ENCODE measurements around the gene CAMK2D. TPM values are rescaled to one million over a fixed set of nuclear protein-coding genes. Genes with fewer than 3 reads are reported as not detected.
"Not testable (repeated sequence)": the region's sequence is repeated elsewhere in the genome, so short reads cannot be mapped to it uniquely, and the experiment has no call there.

Gene CAMK2D
- total and polyA plus RNA-seq, 2 experiments from 2014 or later: 4.9 to 14.6 TPM

DNA sequence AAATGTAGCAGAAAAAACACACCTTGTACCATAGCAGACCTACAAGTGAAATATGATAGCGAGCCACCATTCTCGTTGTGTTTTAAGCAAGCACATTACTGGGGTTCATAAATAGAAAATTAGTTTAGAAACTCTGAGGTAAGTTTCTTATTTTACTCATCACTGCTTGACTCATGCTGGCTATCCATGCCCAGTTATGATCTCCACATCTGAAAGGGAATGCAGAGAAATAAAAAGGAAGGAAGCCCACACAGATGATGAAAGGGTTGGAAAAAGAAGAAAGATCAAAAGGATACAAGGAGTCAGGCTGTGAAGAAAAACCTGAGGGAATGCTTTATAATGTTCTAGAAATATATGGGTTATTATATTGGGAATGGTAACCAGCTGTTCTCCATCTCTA, 54.5 kb downstream of the CAMK2D start:
- no peaks in the 10 kb centered on the region for H3K79me2 ChIP-seq (replicated peaks; ENCODE audit: insufficient read depth)
- H3K36me3 ChIP-seq (ENCODE audit: insufficient read depth): no peaks in the 10 kb centered on the region; the same call in 1 of the 2 replicates
- no peak for DNase-seq (ENCODE audit: low spot score)
- H2AFZ ChIP-seq: no peak overlapping the region
- no peaks in the 10 kb centered on the region for H4K20me1 ChIP-seq (replicated peaks; ENCODE audit: insufficient read depth)
- Mint-ChIP-seq H3K36me3 (ENCODE audit: low read depth) (no peaks in the 10 kb centered on the region), H3K27me3 (ENCODE audit: insufficient read depth, low read depth, poor library complexity) (no peaks in the 10 kb centered on the region), H3K4me1 (peaks cover 4% of the 10 kb centered on the region; the same call in 1 of the 3 replicates), H3K4me3 (no peak overlapping the region), H3K9me3 (no peaks in the 10 kb centered on the region), H3K27ac (no peak overlapping the region)
- no peak overlapping the region for H3K27ac ChIP-seq (ENCODE audit: low read depth)
- no peaks in the 10 kb centered on the region for H3K9me2 ChIP-seq (ENCODE audit: insufficient read depth)
- TF ChIP-seq POLR2AphosphoS5 (IDR thresholded peaks at IDR 0.05; ENCODE audit: low read depth): no peak
- TF ChIP-seq, protein P1, sequence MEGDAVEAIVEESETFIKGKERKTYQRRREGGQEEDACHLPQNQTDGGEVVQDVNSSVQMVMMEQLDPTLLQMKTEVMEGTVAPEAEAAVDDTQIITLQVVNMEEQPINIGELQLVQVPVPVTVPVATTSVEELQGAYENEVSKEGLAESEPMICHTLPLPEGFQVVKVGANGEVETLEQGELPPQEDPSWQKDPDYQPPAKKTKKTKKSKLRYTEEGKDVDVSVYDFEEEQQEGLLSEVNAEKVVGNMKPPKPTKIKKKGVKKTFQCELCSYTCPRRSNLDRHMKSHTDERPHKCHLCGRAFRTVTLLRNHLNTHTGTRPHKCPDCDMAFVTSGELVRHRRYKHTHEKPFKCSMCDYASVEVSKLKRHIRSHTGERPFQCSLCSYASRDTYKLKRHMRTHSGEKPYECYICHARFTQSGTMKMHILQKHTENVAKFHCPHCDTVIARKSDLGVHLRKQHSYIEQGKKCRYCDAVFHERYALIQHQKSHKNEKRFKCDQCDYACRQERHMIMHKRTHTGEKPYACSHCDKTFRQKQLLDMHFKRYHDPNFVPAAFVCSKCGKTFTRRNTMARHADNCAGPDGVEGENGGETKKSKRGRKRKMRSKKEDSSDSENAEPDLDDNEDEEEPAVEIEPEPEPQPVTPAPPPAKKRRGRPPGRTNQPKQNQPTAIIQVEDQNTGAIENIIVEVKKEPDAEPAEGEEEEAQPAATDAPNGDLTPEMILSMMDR (conservative IDR thresholded peaks at IDR 0.05; ENCODE audit: low read depth in 2 of 2): no peak
- no peak for TF ChIP-seq STAT1 (IDR thresholded peaks at IDR 0.05; ENCODE audit: unreplicated experiment)
- TF ChIP-seq, protein P2, sequence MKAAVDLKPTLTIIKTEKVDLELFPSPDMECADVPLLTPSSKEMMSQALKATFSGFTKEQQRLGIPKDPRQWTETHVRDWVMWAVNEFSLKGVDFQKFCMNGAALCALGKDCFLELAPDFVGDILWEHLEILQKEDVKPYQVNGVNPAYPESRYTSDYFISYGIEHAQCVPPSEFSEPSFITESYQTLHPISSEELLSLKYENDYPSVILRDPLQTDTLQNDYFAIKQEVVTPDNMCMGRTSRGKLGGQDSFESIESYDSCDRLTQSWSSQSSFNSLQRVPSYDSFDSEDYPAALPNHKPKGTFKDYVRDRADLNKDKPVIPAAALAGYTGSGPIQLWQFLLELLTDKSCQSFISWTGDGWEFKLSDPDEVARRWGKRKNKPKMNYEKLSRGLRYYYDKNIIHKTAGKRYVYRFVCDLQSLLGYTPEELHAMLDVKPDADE (IDR thresholded peaks at IDR 0.05): no peak
- TF ChIP-seq ZNF114 (CRISPR knock-in tag; IDR thresholded peaks at IDR 0.05): no peak
- TF ChIP-seq, protein P3, sequence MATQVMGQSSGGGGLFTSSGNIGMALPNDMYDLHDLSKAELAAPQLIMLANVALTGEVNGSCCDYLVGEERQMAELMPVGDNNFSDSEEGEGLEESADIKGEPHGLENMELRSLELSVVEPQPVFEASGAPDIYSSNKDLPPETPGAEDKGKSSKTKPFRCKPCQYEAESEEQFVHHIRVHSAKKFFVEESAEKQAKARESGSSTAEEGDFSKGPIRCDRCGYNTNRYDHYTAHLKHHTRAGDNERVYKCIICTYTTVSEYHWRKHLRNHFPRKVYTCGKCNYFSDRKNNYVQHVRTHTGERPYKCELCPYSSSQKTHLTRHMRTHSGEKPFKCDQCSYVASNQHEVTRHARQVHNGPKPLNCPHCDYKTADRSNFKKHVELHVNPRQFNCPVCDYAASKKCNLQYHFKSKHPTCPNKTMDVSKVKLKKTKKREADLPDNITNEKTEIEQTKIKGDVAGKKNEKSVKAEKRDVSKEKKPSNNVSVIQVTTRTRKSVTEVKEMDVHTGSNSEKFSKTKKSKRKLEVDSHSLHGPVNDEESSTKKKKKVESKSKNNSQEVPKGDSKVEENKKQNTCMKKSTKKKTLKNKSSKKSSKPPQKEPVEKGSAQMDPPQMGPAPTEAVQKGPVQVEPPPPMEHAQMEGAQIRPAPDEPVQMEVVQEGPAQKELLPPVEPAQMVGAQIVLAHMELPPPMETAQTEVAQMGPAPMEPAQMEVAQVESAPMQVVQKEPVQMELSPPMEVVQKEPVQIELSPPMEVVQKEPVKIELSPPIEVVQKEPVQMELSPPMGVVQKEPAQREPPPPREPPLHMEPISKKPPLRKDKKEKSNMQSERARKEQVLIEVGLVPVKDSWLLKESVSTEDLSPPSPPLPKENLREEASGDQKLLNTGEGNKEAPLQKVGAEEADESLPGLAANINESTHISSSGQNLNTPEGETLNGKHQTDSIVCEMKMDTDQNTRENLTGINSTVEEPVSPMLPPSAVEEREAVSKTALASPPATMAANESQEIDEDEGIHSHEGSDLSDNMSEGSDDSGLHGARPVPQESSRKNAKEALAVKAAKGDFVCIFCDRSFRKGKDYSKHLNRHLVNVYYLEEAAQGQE (IDR thresholded peaks at IDR 0.05; ENCODE audit: unreplicated experiment): no peak
- no peak for TF ChIP-seq JUNB (IDR thresholded peaks at IDR 0.05; ENCODE audit: unreplicated experiment)
- TF ChIP-seq ZNF331 (CRISPR knock-in tag; IDR thresholded peaks at IDR 0.05; ENCODE audit: low read depth): no peak
- no peak for TF ChIP-seq EZH2 (IDR thresholded peaks at IDR 0.05; ENCODE audit: low read depth, unreplicated experiment)
- TF ChIP-seq, protein P4, sequence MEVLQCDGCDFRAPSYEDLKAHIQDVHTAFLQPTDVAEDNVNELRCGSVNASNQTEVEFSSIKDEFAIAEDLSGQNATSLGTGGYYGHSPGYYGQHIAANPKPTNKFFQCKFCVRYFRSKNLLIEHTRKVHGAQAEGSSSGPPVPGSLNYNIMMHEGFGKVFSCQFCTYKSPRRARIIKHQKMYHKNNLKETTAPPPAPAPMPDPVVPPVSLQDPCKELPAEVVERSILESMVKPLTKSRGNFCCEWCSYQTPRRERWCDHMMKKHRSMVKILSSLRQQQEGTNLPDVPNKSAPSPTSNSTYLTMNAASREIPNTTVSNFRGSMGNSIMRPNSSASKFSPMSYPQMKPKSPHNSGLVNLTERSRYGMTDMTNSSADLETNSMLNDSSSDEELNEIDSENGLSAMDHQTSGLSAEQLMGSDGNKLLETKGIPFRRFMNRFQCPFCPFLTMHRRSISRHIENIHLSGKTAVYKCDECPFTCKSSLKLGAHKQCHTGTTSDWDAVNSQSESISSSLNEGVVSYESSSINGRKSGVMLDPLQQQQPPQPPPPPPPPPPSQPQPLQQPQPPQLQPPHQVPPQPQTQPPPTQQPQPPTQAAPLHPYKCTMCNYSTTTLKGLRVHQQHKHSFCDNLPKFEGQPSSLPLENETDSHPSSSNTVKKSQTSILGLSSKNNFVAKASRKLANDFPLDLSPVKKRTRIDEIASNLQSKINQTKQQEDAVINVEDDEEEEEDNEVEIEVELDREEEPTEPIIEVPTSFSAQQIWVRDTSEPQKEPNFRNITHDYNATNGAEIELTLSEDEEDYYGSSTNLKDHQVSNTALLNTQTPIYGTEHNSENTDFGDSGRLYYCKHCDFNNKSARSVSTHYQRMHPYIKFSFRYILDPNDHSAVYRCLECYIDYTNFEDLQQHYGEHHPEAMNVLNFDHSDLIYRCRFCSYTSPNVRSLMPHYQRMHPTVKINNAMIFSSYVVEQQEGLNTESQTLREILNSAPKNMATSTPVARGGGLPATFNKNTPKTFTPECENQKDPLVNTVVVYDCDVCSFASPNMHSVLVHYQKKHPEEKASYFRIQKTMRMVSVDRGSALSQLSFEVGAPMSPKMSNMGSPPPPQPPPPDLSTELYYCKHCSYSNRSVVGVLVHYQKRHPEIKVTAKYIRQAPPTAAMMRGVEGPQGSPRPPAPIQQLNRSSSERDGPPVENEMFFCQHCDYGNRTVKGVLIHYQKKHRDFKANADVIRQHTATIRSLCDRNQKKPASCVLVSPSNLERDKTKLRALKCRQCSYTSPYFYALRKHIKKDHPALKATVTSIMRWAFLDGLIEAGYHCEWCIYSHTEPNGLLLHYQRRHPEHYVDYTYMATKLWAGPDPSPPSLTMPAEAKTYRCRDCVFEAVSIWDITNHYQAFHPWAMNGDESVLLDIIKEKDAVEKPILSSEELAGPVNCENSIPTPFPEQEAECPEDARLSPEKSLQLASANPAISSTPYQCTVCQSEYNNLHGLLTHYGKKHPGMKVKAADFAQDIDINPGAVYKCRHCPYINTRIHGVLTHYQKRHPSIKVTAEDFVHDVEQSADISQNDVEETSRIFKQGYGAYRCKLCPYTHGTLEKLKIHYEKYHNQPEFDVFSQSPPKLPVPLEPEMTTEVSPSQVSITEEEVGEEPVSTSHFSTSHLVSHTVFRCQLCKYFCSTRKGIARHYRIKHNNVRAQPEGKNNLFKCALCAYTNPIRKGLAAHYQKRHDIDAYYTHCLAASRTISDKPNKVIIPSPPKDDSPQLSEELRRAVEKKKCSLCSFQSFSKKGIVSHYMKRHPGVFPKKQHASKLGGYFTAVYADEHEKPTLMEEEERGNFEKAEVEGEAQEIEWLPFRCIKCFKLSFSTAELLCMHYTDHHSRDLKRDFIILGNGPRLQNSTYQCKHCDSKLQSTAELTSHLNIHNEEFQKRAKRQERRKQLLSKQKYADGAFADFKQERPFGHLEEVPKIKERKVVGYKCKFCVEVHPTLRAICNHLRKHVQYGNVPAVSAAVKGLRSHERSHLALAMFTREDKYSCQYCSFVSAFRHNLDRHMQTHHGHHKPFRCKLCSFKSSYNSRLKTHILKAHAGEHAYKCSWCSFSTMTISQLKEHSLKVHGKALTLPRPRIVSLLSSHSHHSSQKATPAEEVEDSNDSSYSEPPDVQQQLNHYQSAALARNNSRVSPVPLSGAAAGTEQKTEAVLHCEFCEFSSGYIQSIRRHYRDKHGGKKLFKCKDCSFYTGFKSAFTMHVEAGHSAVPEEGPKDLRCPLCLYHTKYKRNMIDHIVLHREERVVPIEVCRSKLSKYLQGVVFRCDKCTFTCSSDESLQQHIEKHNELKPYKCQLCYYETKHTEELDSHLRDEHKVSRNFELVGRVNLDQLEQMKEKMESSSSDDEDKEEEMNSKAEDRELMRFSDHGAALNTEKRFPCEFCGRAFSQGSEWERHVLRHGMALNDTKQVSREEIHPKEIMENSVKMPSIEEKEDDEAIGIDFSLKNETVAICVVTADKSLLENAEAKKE (CRISPR knock-in tag; IDR thresholded peaks at IDR 0.05): no peak
- no peak for TF ChIP-seq CREB1 (CRISPR knock-in tag; IDR thresholded peaks at IDR 0.05; ENCODE audit: low read depth)
- H3K4me2 ChIP-seq: no peak overlapping the region
- H3K27me3 ChIP-seq (ENCODE audit: insufficient read depth): no peaks in the 10 kb centered on the region
- no peak for ATAC-seq
- H3F3A ChIP-seq (replicated peaks; ENCODE audit: low read depth): no peaks in the 10 kb centered on the region
- H3K4me1 ChIP-seq (ENCODE audit: insufficient read depth): no peaks in the 10 kb centered on the region
- H3K4me3 ChIP-seq: no peak overlapping the region

DNA sequence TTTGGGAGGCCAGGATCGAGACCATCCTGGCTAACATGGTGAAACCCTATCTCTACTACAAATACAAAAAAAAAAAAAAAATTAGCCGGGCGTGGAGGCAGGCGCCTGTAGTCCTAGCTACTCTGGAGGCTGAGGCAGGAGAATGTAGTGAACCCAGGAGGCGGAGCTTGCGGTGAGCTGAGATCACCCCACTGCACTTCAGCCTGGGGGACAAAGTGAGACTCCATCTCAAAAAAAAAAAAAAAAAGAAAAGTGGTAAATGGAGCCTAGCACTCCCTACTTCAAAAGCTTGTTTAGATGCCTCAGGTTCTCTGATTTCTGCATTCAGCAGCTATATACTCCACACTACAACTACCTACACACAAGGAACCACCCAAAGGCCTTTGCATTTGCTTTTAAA, 56.4 kb downstream of the CAMK2D start:
- H3K9me2 ChIP-seq (ENCODE audit: insufficient read depth); H4K20me1 ChIP-seq (replicated peaks; ENCODE audit: insufficient read depth); H3K27me3 ChIP-seq (ENCODE audit: insufficient read depth); H3K4me1 ChIP-seq (ENCODE audit: insufficient read depth); H3K4me3 Mint-ChIP-seq; H2AFZ ChIP-seq; H3K27me3 Mint-ChIP-seq (ENCODE audit: insufficient read depth, low read depth, poor library complexity); H3K27ac ChIP-seq (ENCODE audit: low read depth); H3K9me3 Mint-ChIP-seq; H3K4me1 Mint-ChIP-seq; DNase-seq (ENCODE audit: low spot score); H3K4me2 ChIP-seq; H3F3A ChIP-seq (replicated peaks; ENCODE audit: low read depth); H3K36me3 Mint-ChIP-seq (ENCODE audit: low read depth); H3K27ac Mint-ChIP-seq; H3K36me3 ChIP-seq (ENCODE audit: insufficient read depth); ATAC-seq; H3K79me2 ChIP-seq (replicated peaks; ENCODE audit: insufficient read depth); H3K4me3 ChIP-seq: not testable (repeated sequence)
